Femur (tissue), 1 donor: ENCODE results near the gene EPB41L4B.
A peak's percentile ranks its signal among the peaks of the same experiment; 100 is the strongest.
"Not testable (repeated sequence)": the region's sequence is repeated elsewhere in the genome, so short reads cannot be mapped to it uniquely, and the experiment has no call there.

Source experiments
- DNase-seq: peaks from one replicate; pipeline ENCODE4 v3.0.0-alpha.2; 2017

EPB41L4B gene

GRCh38 chr9:109320742-109321448 lies at the start of gene EPB41L4B:
EPB41L4B (minus strand) TSS chr9:109321059; CDS start chr9:109320446, 613 bp downstream.
- peak; percentile 91 for DNase-seq

- DNase-seq: no peak
Measured at GRCh38 chr9:109369285-109369684, 48.4 kb upstream of the EPB41L4B start.

DNA sequence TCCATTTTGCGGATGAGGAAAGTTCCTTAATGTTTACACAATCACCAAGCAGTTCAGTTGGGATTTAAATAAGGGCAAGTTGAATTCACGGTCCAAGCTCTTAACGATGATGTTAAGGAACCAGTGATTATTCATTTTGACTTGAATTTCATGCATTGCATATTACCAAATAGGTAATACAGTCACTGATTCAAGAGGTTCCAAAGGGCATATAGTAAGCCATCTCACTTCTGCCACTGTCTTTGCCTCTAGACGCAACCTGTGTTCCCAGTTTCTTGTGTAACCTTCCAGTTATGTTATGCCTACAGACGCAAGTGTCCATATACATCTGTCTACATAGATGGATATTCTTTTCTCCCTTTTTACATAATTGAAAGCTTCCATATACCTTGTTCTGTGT lies 39.9 kb upstream of the EPB41L4B start:
- no peak for DNase-seq

DNA sequence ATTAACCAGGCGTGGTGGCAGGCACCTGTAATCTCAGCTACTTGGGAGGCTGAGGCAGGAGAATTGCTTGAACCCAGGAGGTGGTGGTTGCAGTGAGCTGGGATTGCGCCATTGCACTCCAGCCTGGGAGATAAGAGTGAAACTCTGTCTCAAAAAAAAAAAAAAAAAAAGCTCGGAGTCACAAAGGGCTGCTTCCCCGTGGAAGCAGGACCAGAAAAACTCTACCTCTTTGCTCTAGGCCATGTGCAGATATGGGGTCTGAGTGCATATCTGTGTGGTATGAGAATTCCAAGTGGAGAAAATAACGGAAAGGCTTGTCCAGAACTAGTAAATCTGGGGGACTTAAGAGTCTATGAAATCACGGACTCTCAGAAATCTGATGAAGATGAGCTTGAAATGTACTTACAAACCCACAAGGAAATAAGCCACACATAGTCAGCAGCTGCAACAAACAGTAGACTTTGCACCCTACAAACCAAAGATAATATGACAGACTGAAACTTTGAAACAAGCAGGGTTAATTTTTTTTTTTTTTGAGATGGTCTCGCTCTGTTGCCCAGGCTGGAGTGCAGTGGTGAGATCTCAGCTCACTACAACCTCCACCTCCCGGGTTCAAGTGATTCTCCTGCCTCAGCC lies 38.2 kb upstream of the EPB41L4B start:
- not testable (repeated sequence) for DNase-seq

DNA sequence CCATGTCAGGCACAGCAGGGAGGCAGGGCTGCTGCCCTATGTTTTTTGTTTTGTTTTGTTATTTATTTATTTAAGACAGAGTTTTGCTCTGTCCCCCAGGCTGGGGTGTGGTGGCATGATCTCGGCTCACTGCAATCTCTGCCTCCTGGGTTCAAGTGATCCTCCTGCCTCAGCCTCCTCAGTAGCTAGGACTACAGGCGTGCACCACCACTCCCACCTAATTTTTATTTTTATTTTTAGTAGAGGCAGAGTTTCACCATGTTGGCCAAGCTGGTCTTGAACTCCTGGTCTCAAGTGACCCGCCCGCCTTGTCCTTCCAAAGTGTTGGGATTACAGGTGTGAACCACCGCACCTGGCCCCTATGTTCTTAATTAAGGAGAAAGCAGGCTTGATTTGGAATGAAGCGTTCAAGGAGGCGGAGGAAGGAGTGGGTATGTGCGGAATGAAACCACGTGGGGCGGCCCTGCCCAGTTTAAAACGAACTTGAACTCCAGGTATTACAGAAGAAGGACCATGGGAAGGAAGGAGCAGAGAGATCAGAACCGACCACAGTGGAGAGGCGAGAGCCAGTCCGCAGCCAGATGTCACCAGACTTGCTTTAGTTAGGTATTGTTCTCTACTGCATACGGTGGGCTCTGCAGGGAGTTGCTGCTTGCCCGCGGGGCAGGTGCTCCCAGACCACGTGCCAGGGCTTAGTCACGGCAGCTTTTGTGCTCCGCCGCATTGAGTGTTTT lies 34.9 kb upstream of the EPB41L4B start:
- DNase-seq: no peak

DNA sequence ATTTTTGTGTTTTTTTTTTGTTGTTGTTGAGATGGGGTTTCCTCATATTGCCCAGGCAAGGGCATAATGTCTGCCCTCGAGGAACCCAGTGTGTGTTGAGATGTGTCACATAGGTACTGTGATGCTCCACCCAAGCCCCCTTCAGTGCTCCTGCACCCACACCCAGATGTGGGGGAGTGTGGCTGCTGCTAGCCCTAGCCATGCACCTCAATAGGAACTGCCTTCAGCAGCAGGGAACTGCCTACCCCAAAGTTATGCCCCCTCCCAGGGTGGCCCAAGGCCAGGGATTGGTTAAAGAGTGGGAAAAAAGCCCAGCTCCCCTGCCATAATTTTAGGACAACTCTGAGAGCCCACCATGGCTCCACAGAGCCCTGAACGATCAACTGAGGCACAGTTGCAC lies 33.3 kb upstream of the EPB41L4B start:
- DNase-seq: no peak

DNA sequence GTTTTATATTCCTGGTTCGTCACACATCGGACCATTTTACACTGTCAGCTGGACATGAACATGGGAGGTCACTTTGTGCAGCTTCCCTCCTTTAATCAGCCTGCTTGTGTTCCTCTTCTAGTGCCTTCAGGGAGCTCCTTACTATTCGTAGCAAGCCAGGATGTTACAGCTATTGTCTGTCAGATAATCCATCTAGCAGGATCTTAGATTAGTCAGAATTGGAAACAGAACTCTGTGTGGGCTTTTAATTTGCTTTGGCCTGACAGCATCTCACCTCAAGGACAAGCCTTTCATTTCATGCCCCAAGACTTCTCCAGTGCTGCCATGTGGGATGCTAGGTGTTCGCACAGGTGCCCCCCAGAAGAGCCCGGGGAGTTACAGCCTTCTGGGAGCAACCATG lies 30.2 kb upstream of the EPB41L4B start:
- DNase-seq: no peak

DNA sequence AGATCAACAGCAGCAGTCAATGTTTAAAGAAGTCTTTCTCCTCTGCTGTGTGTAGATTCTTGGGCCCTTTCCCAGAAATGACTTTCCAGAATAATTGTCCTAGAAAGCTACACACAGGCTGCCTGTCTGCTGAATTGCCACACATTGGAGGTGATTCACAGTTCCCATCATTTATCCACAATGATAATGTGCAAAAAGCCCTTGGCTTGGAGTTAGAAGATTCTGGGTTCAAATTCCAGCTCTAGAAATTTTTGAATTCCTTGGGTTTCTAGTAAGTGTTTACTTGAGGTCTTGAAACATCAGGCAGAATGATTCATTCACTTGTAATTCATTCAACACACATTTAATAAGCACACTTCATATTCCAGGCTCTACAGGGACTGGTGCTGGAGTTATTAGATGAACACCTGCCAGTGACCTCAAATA lies 28.6 kb upstream of the EPB41L4B start:
- DNase-seq: no peak

GRCh38 chr9:109346904-109347303 lies 26.0 kb upstream of the EPB41L4B start:
- no peak for DNase-seq

- DNase-seq: no peak
Measured at GRCh38 chr9:109344866-109345265, 24.0 kb upstream of the EPB41L4B start.

DNA sequence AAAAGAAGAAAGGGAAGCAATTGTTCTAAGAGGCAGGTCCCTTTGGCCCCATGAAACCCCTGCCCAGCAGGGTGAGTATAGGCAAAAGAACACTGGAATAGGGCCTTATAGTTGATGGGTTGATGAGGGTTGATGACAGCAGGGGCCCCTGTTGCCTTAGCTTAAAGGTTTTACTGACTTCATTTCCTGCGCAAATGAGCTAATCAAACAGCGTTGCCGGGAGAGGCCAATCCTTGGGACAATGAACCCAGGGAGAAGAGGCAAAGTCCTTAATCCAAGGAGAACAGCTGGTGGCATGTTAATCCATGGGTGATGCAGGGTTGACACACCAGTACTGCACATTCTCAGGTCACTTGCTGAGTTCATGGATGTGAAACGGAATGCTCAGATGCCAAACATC lies 22.0 kb upstream of the EPB41L4B start:
- DNase-seq: no peak

- no peak for DNase-seq
Measured at GRCh38 chr9:109341561-109341960, 20.7 kb upstream of the EPB41L4B start.

DNA sequence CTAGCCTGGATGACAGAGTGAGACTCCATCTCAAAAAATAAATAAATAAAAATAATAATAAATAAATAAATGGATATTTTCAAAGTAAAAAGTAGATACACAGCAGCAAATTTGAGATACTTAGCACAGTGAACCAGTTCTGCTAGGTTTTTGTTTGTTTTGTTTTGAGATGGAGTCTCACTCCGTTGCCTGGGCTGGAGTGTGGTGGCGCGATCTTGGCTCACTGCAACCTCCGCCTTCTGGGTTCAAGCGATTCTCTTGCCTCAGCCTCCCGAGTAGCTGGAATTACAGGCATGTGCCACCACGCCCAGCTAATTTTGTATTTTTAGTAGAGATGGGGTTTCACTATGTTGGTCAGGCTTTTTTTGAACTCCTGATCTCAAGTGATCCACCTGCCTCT lies 20.1 kb upstream of the EPB41L4B start:
- DNase-seq: not testable (repeated sequence)

DNA sequence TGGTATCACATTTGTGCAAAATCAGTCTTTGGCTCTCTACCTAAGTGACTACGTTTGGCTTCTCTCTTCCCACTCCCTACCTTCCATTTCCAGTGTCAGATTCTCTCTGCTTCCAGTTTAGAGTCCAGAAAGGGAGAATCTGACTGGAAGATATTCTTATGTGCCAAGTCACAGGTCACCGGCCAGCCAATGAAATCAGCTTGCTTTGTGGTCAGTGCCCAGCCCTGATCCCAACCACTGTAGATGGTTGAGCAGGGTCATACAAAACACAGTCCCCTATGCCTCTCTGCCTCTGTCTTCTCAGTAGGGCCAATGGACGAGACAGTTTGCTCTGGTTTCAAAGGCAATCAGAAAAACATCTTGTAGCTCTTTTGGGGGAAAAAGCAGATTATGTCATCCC lies 15.6 kb upstream of the EPB41L4B start:
- no peak for DNase-seq

GRCh38 chr9:109335929-109336328 lies 15.1 kb upstream of the EPB41L4B start:
- no peak for DNase-seq

DNA sequence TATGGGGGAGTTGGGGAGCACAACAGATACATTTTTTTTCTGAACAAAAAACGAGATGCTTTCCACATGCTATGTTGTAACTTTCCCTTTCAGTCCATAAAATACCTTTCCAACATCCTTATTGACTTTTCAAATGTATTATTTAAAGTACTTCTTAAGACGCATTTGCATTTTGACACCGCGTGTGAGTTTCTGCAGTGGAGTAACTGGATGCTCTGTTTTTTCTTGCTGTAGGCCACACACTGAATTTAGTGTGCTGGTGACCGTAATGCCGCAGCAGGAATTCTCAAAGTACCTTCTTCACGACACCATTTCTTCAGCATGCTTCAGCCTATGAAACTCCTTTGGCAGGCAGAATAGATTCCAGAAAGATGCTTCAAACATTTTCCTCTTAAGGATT lies 14.3 kb upstream of the EPB41L4B start:
- no peak for DNase-seq

GRCh38 chr9:109331353-109331752 lies 10.5 kb upstream of the EPB41L4B start:
- DNase-seq: peak; percentile 81

DNA sequence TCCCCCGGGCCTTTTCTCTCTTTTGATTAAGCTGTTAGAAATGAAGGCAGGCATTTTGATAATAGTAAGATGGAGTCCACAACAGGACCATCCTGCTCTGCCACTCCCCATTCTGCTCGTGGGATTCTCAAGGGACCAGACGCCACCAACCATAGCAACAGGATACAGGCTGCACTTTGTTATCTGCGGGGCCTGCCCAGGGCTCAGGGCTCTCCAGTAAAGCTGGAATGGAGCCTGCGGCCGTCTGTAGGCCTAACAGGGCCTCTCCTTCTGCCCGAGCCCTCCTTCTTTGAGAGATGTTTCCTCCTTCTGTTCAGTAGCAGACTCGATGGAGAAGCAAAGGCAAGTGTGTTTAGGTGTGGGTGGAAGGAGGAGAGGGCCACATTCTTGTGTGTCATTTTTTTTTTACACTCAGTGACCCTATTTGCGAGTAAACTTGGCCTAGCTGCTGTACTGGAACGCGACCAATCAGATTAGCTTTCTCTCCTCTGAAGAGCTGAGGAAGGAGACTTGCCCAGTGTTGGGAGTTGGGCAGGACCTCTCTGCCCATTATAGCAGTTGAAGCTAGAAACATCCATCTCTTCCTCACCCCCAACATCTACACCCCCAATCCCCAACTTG lies 8.9 kb upstream of the EPB41L4B start:
- no peak for DNase-seq

- DNase-seq: peak; percentile 86
Measured at GRCh38 chr9:109328978-109329637, 8.2 kb upstream of the EPB41L4B start.

GRCh38 chr9:109325089-109325488 lies 4.2 kb upstream of the EPB41L4B start:
- no peak for DNase-seq

DNA sequence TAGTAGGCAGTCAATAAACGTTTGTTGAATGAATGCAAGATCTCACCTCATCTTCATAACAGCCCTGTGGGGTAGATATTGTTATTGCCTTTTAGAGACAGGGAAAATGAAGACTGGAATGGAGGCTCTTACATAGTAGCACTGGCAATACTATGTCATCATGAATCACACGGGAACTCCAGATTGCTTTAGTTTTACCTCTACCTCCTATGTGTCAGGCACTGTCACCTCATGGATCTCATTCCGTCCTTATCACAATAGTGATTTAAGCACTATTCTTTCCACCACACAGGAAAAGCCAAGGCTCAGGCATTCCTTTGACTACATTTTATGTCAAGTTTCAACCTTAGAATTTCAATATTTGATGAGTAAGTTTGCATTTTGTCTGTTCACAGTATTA lies 2.9 kb upstream of the EPB41L4B start:
- no peak for DNase-seq

DNA sequence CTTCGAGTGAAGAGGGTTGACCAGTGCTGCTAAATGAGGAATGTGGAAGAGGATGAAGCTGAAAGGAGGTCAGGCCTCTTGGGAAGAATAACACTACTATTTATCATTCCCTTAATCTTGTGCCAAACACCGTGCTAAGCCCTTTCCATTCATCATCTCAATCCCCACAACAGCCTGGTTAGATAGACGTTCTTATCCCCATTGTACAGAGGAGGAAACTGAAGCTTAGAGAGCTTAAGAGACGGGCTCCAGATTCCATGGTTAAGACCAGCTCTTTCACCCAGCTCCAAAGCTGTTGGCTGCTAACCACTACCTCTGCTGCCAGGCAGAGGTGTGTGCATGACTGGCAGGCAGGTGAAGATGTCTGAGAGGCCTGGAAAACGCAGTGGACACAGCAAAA lies 868 bp upstream of the EPB41L4B start:
- DNase-seq: no peak

DNA sequence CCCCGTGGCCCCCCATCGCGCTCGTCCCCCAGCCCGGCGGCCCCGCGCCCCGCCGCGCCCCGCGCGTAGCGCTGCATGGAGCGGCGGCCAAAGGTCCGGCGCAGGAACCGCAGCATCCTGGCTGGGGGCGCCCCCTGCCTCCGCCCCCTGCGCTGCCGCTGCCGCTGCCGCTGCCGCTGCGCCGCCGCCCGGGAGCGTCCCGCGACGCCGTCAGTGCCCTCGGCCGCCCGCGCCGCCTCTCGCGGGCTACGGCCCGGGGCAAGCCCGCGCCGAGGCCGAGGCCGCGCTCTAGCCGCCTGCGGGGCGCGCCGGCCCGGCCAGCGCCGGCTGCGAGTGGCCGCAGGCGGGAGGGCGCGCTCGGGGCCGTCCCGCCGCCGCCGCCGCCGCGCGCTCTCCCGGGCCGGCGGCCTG lies 523 bp downstream of the EPB41L4B start:
- DNase-seq: no peak
